Measurements from ENCODE around the gene ERGIC2.

DNA sequence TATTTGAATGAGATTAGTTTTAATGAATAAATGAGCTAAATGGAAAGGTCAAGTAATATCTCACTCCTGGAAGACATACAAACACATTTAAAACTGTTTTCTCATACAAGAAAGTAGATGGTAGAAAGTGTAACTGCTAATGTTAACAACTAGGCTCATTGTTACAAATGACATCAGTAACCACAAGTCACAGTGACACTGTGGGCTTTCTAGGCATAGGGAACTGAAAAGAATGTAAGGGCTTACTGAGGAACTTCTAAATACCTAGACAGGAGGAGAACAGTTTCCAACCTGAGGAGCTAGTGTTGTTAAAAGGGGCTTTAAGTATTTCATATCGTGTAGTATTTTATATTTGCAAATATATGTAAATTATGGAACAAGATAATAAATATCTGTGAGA is 17.5 kb upstream of the ERGIC2 start:
- TF ChIP-seq CTCF (IDR thresholded peaks at IDR 0.05) (no peak), POLR2A (IDR thresholded peaks at IDR 0.05) (no peak)
